ENCODE measurements around the gene NID2.

GRCh38 chr14:52060080-52060479 lies 8.8 kb downstream of the NID2 start:
- no peak for TF ChIP-seq CTCF (IDR thresholded peaks at IDR 0.05)
- TF ChIP-seq POLR2A (IDR thresholded peaks at IDR 0.05), result no peak

Measured in testis (tissue), 2 donors.